Measurements from ENCODE around the gene ADAM12. TPM values are rescaled to one million over a fixed set of nuclear protein-coding genes. Genes with fewer than 3 reads are reported as not detected.

Gene ADAM12
- total and polyA plus RNA-seq, 10 of the 15 experiments (the other 5 are each of a cell fraction or from before 2014, with no cell fraction given) = under 0.01 to 0.62 (median 0.04) TPM; not detected in 5

DNA sequence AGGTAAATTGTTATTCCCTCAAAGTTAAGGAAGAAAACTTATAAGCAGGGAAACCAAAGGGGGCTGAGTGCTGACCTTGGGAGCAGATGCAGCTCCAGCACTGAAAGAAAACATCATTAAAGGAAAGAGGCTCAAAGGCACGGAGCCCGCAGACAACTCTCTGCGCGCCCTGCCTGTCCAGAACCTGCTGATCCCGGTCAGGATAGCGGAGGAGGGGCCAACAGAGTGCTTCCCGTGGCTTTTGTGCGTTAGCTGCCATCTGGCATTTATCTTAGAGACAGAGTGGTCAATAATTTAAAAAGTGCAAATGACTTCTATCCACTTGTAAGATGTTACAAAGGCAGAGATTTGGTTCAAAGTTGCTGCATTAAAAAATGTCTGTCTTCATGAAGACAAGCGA is 329.8 kb downstream of the ADAM12 start:
- TF ChIP-seq BRCA1 (IDR thresholded peaks at IDR 0.05; ENCODE audit: low read depth, low read length) = no peak
- TF ChIP-seq CBX5 (IDR thresholded peaks at IDR 0.05; ENCODE audit: low read depth) = no peak
- TF ChIP-seq MEF2A (IDR thresholded peaks at IDR 0.05; ENCODE audit: insufficient read depth, low read depth, low read length) = no peak
- TF ChIP-seq ESRRA (IDR thresholded peaks at IDR 0.05; ENCODE audit: low read length) = no peak
- Histone ChIP-seq H3K36me3 (ENCODE audit: control insufficient read depth in 2 of 2, insufficient read depth in 2 of 2, low read length in 1 of 2) (no peaks in the 10 kb centered on the region), H3K79me2 (ENCODE audit: control insufficient read depth, insufficient read depth, low read length) (no peaks in the 10 kb centered on the region), H3K4me2 (ENCODE audit: control insufficient read depth, insufficient read depth) (no peak overlapping the region), H3K27me3 (replicated peaks in 1 of 2; ENCODE audit: control insufficient read depth in 2 of 2, insufficient read depth in 2 of 2, low read length in 1 of 2) (no peaks in the 10 kb centered on the region), H4K20me1 (ENCODE audit: control insufficient read depth, insufficient read depth) (no peaks in the 10 kb centered on the region), H3K4me3 (no peak overlapping the region), H3K9ac (ENCODE audit: control insufficient read depth, insufficient read depth, low read length) (no peak overlapping the region), H3K27ac (ENCODE audit: control insufficient read depth, insufficient read depth) (no peak overlapping the region), H2AFZ (ENCODE audit: control insufficient read depth, low read depth, low read length) (no peak overlapping the region), H3K9me3 (replicated peaks; ENCODE audit: control insufficient read depth, insufficient read depth, low read length) (no peaks in the 10 kb centered on the region), H3K4me1 (ENCODE audit: control insufficient read depth, insufficient read depth, low read length) (no peaks in the 10 kb centered on the region)
- ChIA-PET SMC1A (ENCODE audit: uncharacterized antibody, unreplicated experiment) (no interaction called here), CTCF (no interaction called here), POLR2A (no interaction called here), RAD21 (ENCODE audit: unreplicated experiment) (no interaction called here)
- 32% methylated on average over 9 of the region's 9 CpGs for WGBS (ENCODE audit: insufficient coverage, insufficient replicate concordance, low lambda C conversion rate, missing lambda C conversion rate)
- no peak for ATAC-seq
- intact Hi-C loops (cut with micrococcal nuclease; ENCODE audit: unreplicated experiment) (no loop called here), in situ Hi-C loops (cut with MboI) (no loop called here)
- no peak for DNase-seq (ENCODE audit: low read depth, low spot score)
- FAIRE-seq = no peak
- no TSS peak for BruUV-seq (replicated peaks)

DNA sequence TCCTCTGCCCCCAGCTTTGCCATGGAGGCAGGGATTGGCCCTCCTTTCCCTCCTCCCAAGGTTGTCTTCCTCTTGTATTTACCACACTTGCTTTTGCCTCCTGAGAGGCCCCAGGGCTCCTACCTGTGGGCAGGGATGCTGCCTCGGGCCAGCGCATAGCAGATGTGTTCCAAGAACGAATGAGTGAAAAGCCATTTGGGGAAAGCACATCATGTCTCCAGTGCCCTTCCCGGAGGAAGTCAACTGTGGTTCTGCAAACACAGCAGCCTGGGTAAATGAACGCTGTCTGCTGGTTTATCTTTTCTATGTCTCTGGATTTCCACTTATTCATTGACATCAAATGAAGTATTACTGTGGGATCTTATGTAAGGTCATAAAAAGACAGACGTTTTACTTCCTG is 330.2 kb downstream of the ADAM12 start:
- no peak overlapping the region for H3K4me3 ChIP-seq
- WGBS (ENCODE audit: insufficient coverage, insufficient replicate concordance, low lambda C conversion rate, missing lambda C conversion rate) = 15% methylated on average over 6 of the region's 6 CpGs
- H3K27me3 ChIP-seq (replicated peaks in 1 of 2; ENCODE audit: control insufficient read depth in 2 of 2, insufficient read depth in 2 of 2, low read length in 1 of 2) = no peaks in the 10 kb centered on the region
- no peak overlapping the region for H2AFZ ChIP-seq (ENCODE audit: control insufficient read depth, low read depth, low read length)
- H3K9ac ChIP-seq (ENCODE audit: control insufficient read depth, insufficient read depth, low read length) = no peak overlapping the region
- intact Hi-C loops (cut with micrococcal nuclease; ENCODE audit: unreplicated experiment) = no loop called here
- H3K4me1 ChIP-seq (ENCODE audit: control insufficient read depth, insufficient read depth, low read length) = no peaks in the 10 kb centered on the region
- H3K9me3 ChIP-seq (replicated peaks; ENCODE audit: control insufficient read depth, insufficient read depth, low read length) = no peaks in the 10 kb centered on the region
- TF ChIP-seq CHD2 (IDR thresholded peaks at IDR 0.05; ENCODE audit: borderline replicate concordance, low read depth, low read length) (no peak), IKZF2 (IDR thresholded peaks at IDR 0.05) (no peak)
- ChIA-PET RAD21 (ENCODE audit: unreplicated experiment) (no interaction called here), CTCF (no interaction called here), SMC1A (ENCODE audit: uncharacterized antibody, unreplicated experiment) (no interaction called here), POLR2A (no interaction called here)
- H3K79me2 ChIP-seq (ENCODE audit: control insufficient read depth, insufficient read depth, low read length) = no peaks in the 10 kb centered on the region
- FAIRE-seq (no peak), DNase-seq (ENCODE audit: low read depth, low spot score) (no peak), ATAC-seq (no peak)
- BruUV-seq (replicated peaks) = no TSS peak
- H4K20me1 ChIP-seq (ENCODE audit: control insufficient read depth, insufficient read depth) = no peaks in the 10 kb centered on the region
- H3K4me2 ChIP-seq (ENCODE audit: control insufficient read depth, insufficient read depth) = no peak overlapping the region
- no peak overlapping the region for H3K27ac ChIP-seq (ENCODE audit: control insufficient read depth, insufficient read depth)
- no peaks in the 10 kb centered on the region for H3K36me3 ChIP-seq (ENCODE audit: control insufficient read depth in 2 of 2, insufficient read depth in 2 of 2, low read length in 1 of 2)
- in situ Hi-C loops (cut with MboI) = no loop called here

Data from GM12878 (cell line).